Transverse colon (tissue), 3 donors: ENCODE data around the gene C20orf173.

Experiments
- POLR2A ChIP-seq: fragments of 450-650 bp; IDR thresholded peaks from one replicate; pipeline ENCODE4 v1.6.1; 2016; ENCODE audit warnings: antibody characterized with exemption, mild to moderate bottlenecking, moderate library complexity
- TF ChIP-seq, protein P1 (sequence below), 5 experiments: fragments of 200-600 bp in 3 of 5; fragments of 450-650 bp in 2 of 5; sonication (generic) in 3 of 5; IDR thresholded peaks; 1 replicate in 2 of 5; 2 replicates in 3 of 5; pipeline ENCODE4 v1.5.1; 2016 to 2017; ENCODE audit warnings: antibody characterized with exemption in 5 of 5, inconsistent platforms in 3 of 5, mild to moderate bottlenecking in 2 of 5, moderate library complexity in 1 of 5

GRCh38 chr20:35555951-35556645, 26.6 kb upstream of the C20orf173 start:
- TF ChIP-seq, protein P1, sequence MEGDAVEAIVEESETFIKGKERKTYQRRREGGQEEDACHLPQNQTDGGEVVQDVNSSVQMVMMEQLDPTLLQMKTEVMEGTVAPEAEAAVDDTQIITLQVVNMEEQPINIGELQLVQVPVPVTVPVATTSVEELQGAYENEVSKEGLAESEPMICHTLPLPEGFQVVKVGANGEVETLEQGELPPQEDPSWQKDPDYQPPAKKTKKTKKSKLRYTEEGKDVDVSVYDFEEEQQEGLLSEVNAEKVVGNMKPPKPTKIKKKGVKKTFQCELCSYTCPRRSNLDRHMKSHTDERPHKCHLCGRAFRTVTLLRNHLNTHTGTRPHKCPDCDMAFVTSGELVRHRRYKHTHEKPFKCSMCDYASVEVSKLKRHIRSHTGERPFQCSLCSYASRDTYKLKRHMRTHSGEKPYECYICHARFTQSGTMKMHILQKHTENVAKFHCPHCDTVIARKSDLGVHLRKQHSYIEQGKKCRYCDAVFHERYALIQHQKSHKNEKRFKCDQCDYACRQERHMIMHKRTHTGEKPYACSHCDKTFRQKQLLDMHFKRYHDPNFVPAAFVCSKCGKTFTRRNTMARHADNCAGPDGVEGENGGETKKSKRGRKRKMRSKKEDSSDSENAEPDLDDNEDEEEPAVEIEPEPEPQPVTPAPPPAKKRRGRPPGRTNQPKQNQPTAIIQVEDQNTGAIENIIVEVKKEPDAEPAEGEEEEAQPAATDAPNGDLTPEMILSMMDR (IDR thresholded peaks at IDR 0.05), result no peak
- no peak for TF ChIP-seq POLR2A
